ENCODE measurements around the gene CAMTA1. TPM values are rescaled to one million over a fixed set of nuclear protein-coding genes. Genes with fewer than 3 reads are reported as not detected.

The CAMTA1 gene
- total RNA-seq, 1 donor from 2014 or later, result 77.6 TPM

- H3K79me2 ChIP-seq (ENCODE audit: insufficient read depth, low read length), result no peaks in the 10 kb centered on the region
- no peaks in the 10 kb centered on the region for H3K9me3 ChIP-seq (ENCODE audit: insufficient read depth, low read depth, low read length)
- H3K4me3 ChIP-seq (ENCODE audit: insufficient read depth, low read depth, low read length), result no peak overlapping the region
- Mint-ChIP-seq H3K27me3 (ENCODE audit: low read depth, unreplicated experiment) (no peaks in the 10 kb centered on the region), H3K9me3 (ENCODE audit: unreplicated experiment) (peaks cover 2% of the 10 kb centered on the region), H3K36me3 (ENCODE audit: low read depth, unreplicated experiment) (no peaks in the 10 kb centered on the region), H3K27ac (ENCODE audit: unreplicated experiment) (no peak overlapping the region), H3K4me3 (ENCODE audit: unreplicated experiment) (no peak overlapping the region), H3K4me1 (ENCODE audit: low read depth, unreplicated experiment) (no peaks in the 10 kb centered on the region)
- H2AFZ ChIP-seq (ENCODE audit: low read depth, low read length), result no peak overlapping the region
- H3K36me3 ChIP-seq (ENCODE audit: insufficient read depth, low read length), result no peaks in the 10 kb centered on the region
- no peak for FAIRE-seq
- no peak overlapping the region for H3K27ac ChIP-seq (ENCODE audit: low read depth, low read length)
- no peak overlapping the region for H3K4me2 ChIP-seq (ENCODE audit: low read length)
- no peaks in the 10 kb centered on the region for H3K27me3 ChIP-seq (ENCODE audit: insufficient read depth, low read length)
- DNase-seq (ENCODE audit: low read depth), result no peak
- no peak for TF ChIP-seq EZH2 (IDR thresholded peaks at IDR 0.05; ENCODE audit: insufficient read depth, low read length)
- TF ChIP-seq, protein P1, sequence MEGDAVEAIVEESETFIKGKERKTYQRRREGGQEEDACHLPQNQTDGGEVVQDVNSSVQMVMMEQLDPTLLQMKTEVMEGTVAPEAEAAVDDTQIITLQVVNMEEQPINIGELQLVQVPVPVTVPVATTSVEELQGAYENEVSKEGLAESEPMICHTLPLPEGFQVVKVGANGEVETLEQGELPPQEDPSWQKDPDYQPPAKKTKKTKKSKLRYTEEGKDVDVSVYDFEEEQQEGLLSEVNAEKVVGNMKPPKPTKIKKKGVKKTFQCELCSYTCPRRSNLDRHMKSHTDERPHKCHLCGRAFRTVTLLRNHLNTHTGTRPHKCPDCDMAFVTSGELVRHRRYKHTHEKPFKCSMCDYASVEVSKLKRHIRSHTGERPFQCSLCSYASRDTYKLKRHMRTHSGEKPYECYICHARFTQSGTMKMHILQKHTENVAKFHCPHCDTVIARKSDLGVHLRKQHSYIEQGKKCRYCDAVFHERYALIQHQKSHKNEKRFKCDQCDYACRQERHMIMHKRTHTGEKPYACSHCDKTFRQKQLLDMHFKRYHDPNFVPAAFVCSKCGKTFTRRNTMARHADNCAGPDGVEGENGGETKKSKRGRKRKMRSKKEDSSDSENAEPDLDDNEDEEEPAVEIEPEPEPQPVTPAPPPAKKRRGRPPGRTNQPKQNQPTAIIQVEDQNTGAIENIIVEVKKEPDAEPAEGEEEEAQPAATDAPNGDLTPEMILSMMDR (IDR thresholded peaks at IDR 0.05; ENCODE audit: insufficient read depth, low read depth, low read length), result no peak
- no peaks in the 10 kb centered on the region for H4K20me1 ChIP-seq (ENCODE audit: insufficient read depth, low read length)
- H3K9ac ChIP-seq (ENCODE audit: low read length), result no peak overlapping the region
- H3K4me1 ChIP-seq (ENCODE audit: insufficient read depth, low read length), result no peaks in the 10 kb centered on the region
Measured at GRCh38 chr1:7726623-7727022, 941.4 kb downstream of the CAMTA1 start.

DNA sequence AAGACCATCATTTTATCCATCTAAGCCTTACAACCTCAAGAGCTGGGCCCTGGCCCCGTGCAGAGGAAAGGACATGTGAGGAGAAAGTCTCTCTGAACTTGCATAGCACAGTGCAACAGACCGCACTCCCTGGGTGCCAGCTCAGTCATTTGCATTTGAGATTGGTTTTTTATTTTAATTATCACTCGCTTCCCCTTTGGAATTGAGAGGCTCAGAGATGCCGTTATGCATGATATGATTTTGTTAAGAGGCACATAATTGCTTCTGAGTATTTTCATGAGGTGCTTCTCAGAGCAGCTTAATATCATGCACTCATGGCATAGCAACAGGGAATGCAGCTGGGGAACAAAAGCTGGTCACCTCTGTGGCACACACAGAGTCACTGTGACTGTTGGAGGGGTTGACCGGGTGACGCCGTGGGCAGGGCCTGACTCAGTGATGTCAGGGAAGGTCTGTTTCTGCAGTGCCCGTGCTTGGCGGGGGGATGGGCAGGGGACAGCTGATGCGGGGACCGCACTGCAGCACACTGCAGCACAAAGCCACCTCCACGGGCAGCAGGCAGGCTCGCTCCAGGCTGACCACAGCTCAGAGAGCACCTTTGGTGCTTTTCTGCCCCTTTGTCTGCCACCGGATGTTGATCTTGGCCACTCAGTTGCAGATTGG, 942.7 kb downstream of the CAMTA1 start:
- peak overlapping the region; percentile 28 for H2AFZ ChIP-seq (ENCODE audit: low read depth, low read length)
- H3K4me3 ChIP-seq (ENCODE audit: insufficient read depth, low read depth, low read length), result no peak overlapping the region
- Mint-ChIP-seq H3K36me3 (ENCODE audit: low read depth, unreplicated experiment) (no peaks in the 10 kb centered on the region), H3K4me1 (ENCODE audit: low read depth, unreplicated experiment) (no peaks in the 10 kb centered on the region), H3K27me3 (ENCODE audit: low read depth, unreplicated experiment) (no peaks in the 10 kb centered on the region), H3K9me3 (ENCODE audit: unreplicated experiment) (peaks cover 2% of the 10 kb centered on the region), H3K27ac (ENCODE audit: unreplicated experiment) (no peak overlapping the region), H3K4me3 (ENCODE audit: unreplicated experiment) (no peak overlapping the region)
- H3K4me2 ChIP-seq (ENCODE audit: low read length), result peak overlapping the region; percentile 46
- no peak for TF ChIP-seq EZH2 (IDR thresholded peaks at IDR 0.05; ENCODE audit: insufficient read depth, low read length)
- TF ChIP-seq, protein P1 (IDR thresholded peaks at IDR 0.05; ENCODE audit: insufficient read depth, low read depth, low read length), result no peak
- no peak overlapping the region for H3K9ac ChIP-seq (ENCODE audit: low read length)
- no peaks in the 10 kb centered on the region for H3K79me2 ChIP-seq (ENCODE audit: insufficient read depth, low read length)
- no peak for DNase-seq (ENCODE audit: low read depth)
- no peak for FAIRE-seq
- H3K36me3 ChIP-seq (ENCODE audit: insufficient read depth, low read length), result no peaks in the 10 kb centered on the region
- no peaks in the 10 kb centered on the region for H3K9me3 ChIP-seq (ENCODE audit: insufficient read depth, low read depth, low read length)
- H3K27ac ChIP-seq (ENCODE audit: low read depth, low read length), result no peak overlapping the region
- no peaks in the 10 kb centered on the region for H4K20me1 ChIP-seq (ENCODE audit: insufficient read depth, low read length)
- no peaks in the 10 kb centered on the region for H3K27me3 ChIP-seq (ENCODE audit: insufficient read depth, low read length)
- no peaks in the 10 kb centered on the region for H3K4me1 ChIP-seq (ENCODE audit: insufficient read depth, low read length)

GRCh38 chr1:7729761-7730160, 944.5 kb downstream of the CAMTA1 start:
- Histone ChIP-seq H3K9ac (ENCODE audit: low read length) (no peak overlapping the region), H3K36me3 (ENCODE audit: insufficient read depth, low read length) (no peaks in the 10 kb centered on the region), H3K27ac (ENCODE audit: low read depth, low read length) (no peak overlapping the region), H3K4me1 (ENCODE audit: insufficient read depth, low read length) (no peaks in the 10 kb centered on the region), H3K27me3 (ENCODE audit: insufficient read depth, low read length) (no peaks in the 10 kb centered on the region), H3K4me3 (ENCODE audit: insufficient read depth, low read depth, low read length) (no peak overlapping the region), H3K79me2 (ENCODE audit: insufficient read depth, low read length) (no peaks in the 10 kb centered on the region), H2AFZ (ENCODE audit: low read depth, low read length) (no peak overlapping the region), H4K20me1 (ENCODE audit: insufficient read depth, low read length) (no peaks in the 10 kb centered on the region), H3K4me2 (ENCODE audit: low read length) (no peak overlapping the region), H3K9me3 (ENCODE audit: insufficient read depth, low read depth, low read length) (no peaks in the 10 kb centered on the region)
- no peaks in the 10 kb centered on the region for H3K4me1 Mint-ChIP-seq (ENCODE audit: low read depth, unreplicated experiment)
- no peak overlapping the region for H3K4me3 Mint-ChIP-seq (ENCODE audit: unreplicated experiment)
- no peaks in the 10 kb centered on the region for H3K36me3 Mint-ChIP-seq (ENCODE audit: low read depth, unreplicated experiment)
- H3K9me3 Mint-ChIP-seq (ENCODE audit: unreplicated experiment), result peaks cover 2% of the 10 kb centered on the region
- TF ChIP-seq EZH2 (IDR thresholded peaks at IDR 0.05; ENCODE audit: insufficient read depth, low read length), result no peak
- TF ChIP-seq, protein P1 (IDR thresholded peaks at IDR 0.05; ENCODE audit: insufficient read depth, low read depth, low read length), result no peak
- no peak overlapping the region for H3K27ac Mint-ChIP-seq (ENCODE audit: unreplicated experiment)
- FAIRE-seq (no peak), DNase-seq (ENCODE audit: low read depth) (no peak)
- H3K27me3 Mint-ChIP-seq (ENCODE audit: low read depth, unreplicated experiment), result no peaks in the 10 kb centered on the region

Data from astrocyte (in vitro differentiated cells and primary cell).